ENCODE results near the gene FOXJ3. TPM values are rescaled to one million over a fixed set of nuclear protein-coding genes. Genes with fewer than 3 reads are reported as not detected.

Gene FOXJ3
- total RNA-seq, 1 donor from 2014 or later, result 49.4 TPM

DNA sequence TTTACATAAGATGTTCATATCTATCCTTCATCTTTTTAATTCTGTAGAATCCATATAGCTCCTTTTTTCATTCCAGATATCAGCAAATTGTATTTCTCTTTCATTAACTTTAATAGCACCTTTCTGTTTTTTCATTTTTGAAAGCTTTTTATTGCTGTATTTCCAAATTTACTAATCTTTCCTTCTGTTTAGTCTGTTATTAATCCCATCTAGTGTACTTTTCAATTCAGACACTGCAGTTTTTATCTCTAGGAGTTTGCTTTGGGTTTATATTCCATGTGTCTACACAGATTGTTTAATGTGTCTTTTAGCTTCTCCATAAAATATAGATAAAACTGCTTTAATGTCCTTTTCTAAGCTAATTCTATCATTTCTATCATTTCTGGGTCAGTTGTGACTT lies 133.0 kb downstream of the FOXJ3 start:
- no peaks in the 10 kb centered on the region for H3K4me1 Mint-ChIP-seq (ENCODE audit: unreplicated experiment)
- no peak overlapping the region for H3K4me3 Mint-ChIP-seq
- peaks cover 62% of the 10 kb centered on the region for H3K36me3 Mint-ChIP-seq
- TF ChIP-seq, protein P1, sequence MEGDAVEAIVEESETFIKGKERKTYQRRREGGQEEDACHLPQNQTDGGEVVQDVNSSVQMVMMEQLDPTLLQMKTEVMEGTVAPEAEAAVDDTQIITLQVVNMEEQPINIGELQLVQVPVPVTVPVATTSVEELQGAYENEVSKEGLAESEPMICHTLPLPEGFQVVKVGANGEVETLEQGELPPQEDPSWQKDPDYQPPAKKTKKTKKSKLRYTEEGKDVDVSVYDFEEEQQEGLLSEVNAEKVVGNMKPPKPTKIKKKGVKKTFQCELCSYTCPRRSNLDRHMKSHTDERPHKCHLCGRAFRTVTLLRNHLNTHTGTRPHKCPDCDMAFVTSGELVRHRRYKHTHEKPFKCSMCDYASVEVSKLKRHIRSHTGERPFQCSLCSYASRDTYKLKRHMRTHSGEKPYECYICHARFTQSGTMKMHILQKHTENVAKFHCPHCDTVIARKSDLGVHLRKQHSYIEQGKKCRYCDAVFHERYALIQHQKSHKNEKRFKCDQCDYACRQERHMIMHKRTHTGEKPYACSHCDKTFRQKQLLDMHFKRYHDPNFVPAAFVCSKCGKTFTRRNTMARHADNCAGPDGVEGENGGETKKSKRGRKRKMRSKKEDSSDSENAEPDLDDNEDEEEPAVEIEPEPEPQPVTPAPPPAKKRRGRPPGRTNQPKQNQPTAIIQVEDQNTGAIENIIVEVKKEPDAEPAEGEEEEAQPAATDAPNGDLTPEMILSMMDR (conservative IDR thresholded peaks at IDR 0.05), result no peak
- DNase-seq (ENCODE audit: extremely low spot score, unreplicated experiment), result no peak
- H3K27ac Mint-ChIP-seq, result no peak overlapping the region
- peaks cover 23% of the 10 kb centered on the region for H3K9me3 Mint-ChIP-seq
- no peaks in the 10 kb centered on the region for H3K27me3 Mint-ChIP-seq

DNA sequence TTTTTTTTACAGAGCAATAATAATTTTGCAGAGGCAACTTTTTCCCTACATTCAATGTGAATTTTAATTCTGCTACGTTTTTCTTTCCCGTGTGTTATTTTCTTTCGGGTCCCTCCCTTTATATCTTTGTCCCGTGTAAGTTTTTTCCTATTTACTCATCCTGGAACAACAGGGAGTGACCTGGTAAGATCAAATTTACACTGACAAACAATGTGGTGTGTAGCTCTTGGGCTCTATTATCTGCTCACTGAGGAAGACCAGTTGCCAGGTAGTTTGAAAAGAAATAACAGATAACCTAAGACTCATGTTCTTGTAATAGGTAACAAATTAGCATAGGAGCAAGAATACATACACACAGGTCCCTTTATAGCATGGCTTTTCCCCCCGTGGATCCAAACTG lies 136.8 kb downstream of the FOXJ3 start:
- no peak overlapping the region for H3K27ac Mint-ChIP-seq
- peaks cover 47% of the 10 kb centered on the region for H3K36me3 Mint-ChIP-seq
- H3K4me3 Mint-ChIP-seq, result no peak overlapping the region
- no peaks in the 10 kb centered on the region for H3K27me3 Mint-ChIP-seq
- H3K4me1 Mint-ChIP-seq (ENCODE audit: unreplicated experiment), result no peaks in the 10 kb centered on the region
- peaks cover 12% of the 10 kb centered on the region for H3K9me3 Mint-ChIP-seq
- no peak for DNase-seq (ENCODE audit: extremely low spot score, unreplicated experiment)
- TF ChIP-seq, protein P1 (conservative IDR thresholded peaks at IDR 0.05), result no peak

GRCh38 chr1:42195841-42196240 lies 139.2 kb downstream of the FOXJ3 start:
- Mint-ChIP-seq H3K36me3 (peaks cover 29% of the 10 kb centered on the region), H3K27ac (no peak overlapping the region), H3K4me3 (no peak overlapping the region), H3K27me3 (no peaks in the 10 kb centered on the region), H3K4me1 (ENCODE audit: unreplicated experiment) (no peaks in the 10 kb centered on the region), H3K9me3 (no peaks in the 10 kb centered on the region)
- TF ChIP-seq, protein P1 (conservative IDR thresholded peaks at IDR 0.05), result no peak
- DNase-seq (ENCODE audit: extremely low spot score, unreplicated experiment), result no peak

DNA sequence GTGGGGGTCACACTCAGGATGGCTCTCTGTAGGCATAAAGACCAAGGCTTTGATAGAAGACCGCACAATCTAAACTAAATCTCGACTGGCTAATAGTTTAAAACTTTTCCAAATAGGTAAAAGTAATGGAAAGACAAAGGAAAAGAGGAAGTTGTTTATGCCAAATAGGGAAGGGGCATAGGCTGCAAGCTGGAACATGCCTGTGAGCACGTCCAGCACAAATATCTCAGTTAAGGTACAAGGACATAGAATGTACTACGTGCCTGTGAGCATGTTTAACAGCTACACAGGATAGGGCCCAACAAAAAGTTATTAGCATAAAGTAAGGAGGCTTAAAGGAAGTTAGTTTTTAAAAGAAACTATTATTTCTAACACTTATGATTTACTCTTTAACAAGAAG lies 142.9 kb downstream of the FOXJ3 start:
- H3K4me1 Mint-ChIP-seq (ENCODE audit: unreplicated experiment), result no peaks in the 10 kb centered on the region
- no peak overlapping the region for H3K27ac Mint-ChIP-seq
- H3K27me3 Mint-ChIP-seq, result no peaks in the 10 kb centered on the region
- no peak for DNase-seq (ENCODE audit: extremely low spot score, unreplicated experiment)
- no peak overlapping the region for H3K4me3 Mint-ChIP-seq
- TF ChIP-seq, protein P1 (conservative IDR thresholded peaks at IDR 0.05), result no peak
- H3K36me3 Mint-ChIP-seq, result peaks cover 34% of the 10 kb centered on the region
- no peaks in the 10 kb centered on the region for H3K9me3 Mint-ChIP-seq

DNA sequence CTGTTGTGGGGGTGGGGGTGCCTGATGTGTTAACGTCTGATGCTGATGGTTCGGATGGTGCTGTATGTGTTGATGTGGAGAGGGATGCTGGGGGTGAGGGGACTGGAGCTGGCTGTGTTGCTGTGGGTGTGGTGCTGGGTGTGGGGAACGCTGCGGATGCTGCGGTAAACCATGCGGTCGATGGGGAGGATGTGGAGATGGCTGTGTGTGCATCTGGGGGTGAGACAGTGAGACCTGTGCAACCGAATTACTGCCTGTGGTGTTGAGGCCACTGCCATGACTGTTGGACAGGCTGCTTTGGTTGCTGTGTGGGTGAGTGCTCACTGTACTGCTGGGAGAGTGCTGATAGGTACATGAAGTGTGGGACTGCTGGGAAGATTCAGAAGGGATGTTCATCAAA lies 143.7 kb downstream of the FOXJ3 start:
- no peak overlapping the region for H3K27ac Mint-ChIP-seq
- TF ChIP-seq, protein P1 (conservative IDR thresholded peaks at IDR 0.05), result no peak
- no peaks in the 10 kb centered on the region for H3K27me3 Mint-ChIP-seq
- DNase-seq (ENCODE audit: extremely low spot score, unreplicated experiment), result no peak
- no peaks in the 10 kb centered on the region for H3K4me1 Mint-ChIP-seq (ENCODE audit: unreplicated experiment)
- H3K9me3 Mint-ChIP-seq, result no peaks in the 10 kb centered on the region
- H3K36me3 Mint-ChIP-seq, result peaks cover 35% of the 10 kb centered on the region
- H3K4me3 Mint-ChIP-seq, result no peak overlapping the region
